Spleen (tissue), 7 donors: Measurements from ENCODE around the gene SUSD4.

Source experiments
- CTCF ChIP-seq, 11 experiments: fragments of 200-600 bp in 7 of 11; fragments of 450-650 bp in 4 of 11; sonication (generic) in 4 of 11; IDR thresholded peaks in 8 of 11; conservative IDR thresholded peaks in 3 of 11; 1 replicate in 7 of 11; 2 replicates in 4 of 11; pipeline versions ENCODE4 v1.4.0 to v1.8.0; 2016 to 2021; ENCODE audit warnings: antibody characterized with exemption in 11 of 11, inconsistent platforms in 4 of 11, mild to moderate bottlenecking in 1 of 11
- POLR2A ChIP-seq, 3 donors: fragments of 450-650 bp; IDR thresholded peaks; one replicate each; pipeline ENCODE4 v1.5.1; 2017; ENCODE audit warnings: antibody characterized with exemption in 3 of 3, mild to moderate bottlenecking in 1 of 3
- POLR2AphosphoS5 ChIP-seq, 3 donors: sonication (generic); formaldehyde crosslinking; IDR thresholded peaks; one replicate each; pipeline ENCODE4 v1.5.1; 2017; ENCODE audit warnings: antibody characterized with exemption in 3 of 3
- donor health status: DM: no; HTN: no; CAD: no; lungs with moderate emphysema.
- donor health status: DM: no; HTN: no; CAD: no.
- donor health status: DM: no; HTN: no; CAD: no.

- TF ChIP-seq POLR2AphosphoS5 (IDR thresholded peaks at IDR 0.05) (no peak), CTCF (IDR thresholded peaks at IDR 0.05 in 8 of 11, conservative IDR thresholded peaks at IDR 0.05 in 3 of 11) (no peak), POLR2A (IDR thresholded peaks at IDR 0.05) (no peak)
These were observed 26.6 kb upstream of the SUSD4 start for GRCh38 chr1:223390618-223391017.
